GM18505 (cell line): ENCODE data around the gene CABP4.
"Not testable (repeated sequence)": the region's sequence is repeated elsewhere in the genome, so short reads cannot be mapped to it uniquely, and the experiment has no call there.

Source experiments
- ATAC-seq: cut with Tn5 transposase; IDR thresholded peaks from one replicate; pipeline ENCODE4 v1.9.1; 2021; ENCODE audit not compliant: unreplicated experiment
- POLR2A ChIP-seq: IDR thresholded peaks from 4 replicates; pipeline ENCODE4 v1.6.1; 2011; ENCODE audit warnings: borderline replicate concordance; ENCODE audit not compliant: insufficient read depth, insufficient read length; ENCODE audit errors: extremely low read depth

Gene CABP4

GRCh38 chr11:67466367-67466766 is 11.2 kb downstream of the CABP4 start:
- no peak for TF ChIP-seq POLR2A
- no peak for ATAC-seq

DNA sequence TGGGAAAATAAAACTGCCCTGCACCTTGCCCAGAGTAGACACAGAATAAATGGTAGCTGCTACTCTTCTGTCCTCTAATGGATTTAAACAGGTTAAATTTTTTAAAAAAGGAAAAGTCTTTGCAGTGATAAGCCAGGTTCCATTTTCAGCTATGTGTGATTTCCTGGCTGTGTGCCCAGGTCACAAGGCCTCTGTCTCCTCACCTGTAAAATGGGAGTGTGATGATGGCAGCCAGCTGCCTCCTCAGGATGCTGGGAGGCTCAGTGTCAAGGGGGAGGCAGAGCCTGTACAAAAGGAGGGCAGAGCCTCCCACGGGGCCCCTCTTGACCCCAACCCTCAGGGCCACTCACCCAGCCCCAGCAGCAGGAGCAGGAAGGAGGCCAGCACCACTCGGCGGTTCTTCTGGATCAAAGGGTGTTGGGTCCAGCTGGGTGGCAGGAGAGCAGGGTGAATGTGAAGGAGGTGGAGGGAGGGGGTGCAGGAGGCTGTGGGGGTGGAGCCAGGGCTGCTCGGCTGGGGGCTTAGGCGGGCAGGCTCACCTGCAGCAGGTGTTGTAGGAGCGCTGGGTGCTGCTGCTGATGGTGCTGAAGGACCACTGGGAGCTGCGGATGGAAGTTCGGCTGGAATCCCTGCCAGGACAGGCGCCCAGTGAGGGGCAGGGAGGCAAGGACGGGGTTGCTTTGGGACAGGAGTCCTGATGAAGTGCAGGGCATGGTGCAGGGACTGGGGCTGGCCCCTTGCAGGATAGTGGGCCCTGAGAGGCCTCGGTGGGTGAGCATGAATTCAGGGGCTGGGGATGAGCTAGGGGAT is 12.0 kb downstream of the CABP4 start:
- TF ChIP-seq POLR2A: no peak
- ATAC-seq: no peak

GRCh38 chr11:67468056-67468455 is 12.9 kb downstream of the CABP4 start:
- no peak for TF ChIP-seq POLR2A

DNA sequence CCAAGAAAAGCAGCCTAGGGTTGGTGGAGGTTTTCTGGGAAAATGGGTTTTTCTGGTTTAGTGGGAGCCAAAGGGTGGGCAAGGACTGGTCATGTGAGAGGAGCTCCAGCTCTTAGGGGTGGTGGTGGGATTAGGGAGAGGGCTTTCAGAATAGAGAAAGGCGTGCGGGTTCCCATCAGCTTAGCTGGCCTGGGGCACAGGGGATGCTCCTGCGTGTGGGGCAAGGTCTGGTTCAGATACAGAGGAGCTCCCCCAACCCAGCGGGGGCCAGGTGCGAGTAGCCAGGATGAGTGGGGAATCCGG is 13.3 kb downstream of the CABP4 start:
- TF ChIP-seq POLR2A: no peak
- no peak for ATAC-seq

More at GRCh38 chr11:67468056-67468455, 12.9 kb downstream of the CABP4 start:
- no peak for ATAC-seq

DNA sequence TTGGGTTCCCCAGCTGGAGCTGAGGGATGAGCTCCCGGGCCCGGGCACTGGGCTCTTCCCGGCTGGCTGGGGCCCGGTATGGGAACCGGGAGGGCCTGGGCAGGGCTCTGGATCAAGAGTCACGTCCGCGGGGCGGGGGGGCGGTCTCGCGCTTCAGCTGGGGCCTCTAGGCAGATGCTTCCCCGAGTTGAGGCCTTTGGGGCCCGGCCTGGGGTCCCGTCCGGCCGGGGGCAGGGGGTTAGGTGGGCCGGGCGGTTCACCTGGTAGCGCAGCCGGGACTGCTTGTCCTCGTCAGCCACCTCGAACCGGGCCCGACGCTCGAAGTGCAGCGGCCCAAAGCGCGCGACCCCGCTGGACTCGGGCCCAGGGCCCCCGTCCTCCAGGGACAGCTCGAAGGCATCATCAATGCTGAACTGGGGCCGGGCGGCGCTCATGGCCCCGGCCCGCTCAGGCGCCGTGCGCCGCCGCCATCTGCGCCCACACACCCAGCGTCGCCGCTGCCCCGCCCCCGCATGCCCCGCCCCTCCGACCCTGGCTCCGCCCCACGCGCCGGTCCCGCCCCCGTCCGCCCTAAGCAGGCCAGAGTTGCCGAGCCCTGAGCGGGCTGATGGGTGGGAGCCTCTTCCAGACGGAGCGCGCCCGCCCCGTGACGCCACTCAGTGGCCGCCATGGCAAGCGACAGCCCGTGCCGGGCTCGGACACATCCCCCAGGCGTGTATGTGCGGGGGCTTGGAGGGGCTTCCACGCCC is 13.8 kb downstream of the CABP4 start, which contains the start of gene TMEM134:
TSS of gene TMEM134 (minus strand) at position 493 of the 749 bp plus-strand sequence. CDS start at position 434, 59 bp downstream.
- TF ChIP-seq POLR2A: peak; percentile 88
- peak; percentile 54 for ATAC-seq

DNA sequence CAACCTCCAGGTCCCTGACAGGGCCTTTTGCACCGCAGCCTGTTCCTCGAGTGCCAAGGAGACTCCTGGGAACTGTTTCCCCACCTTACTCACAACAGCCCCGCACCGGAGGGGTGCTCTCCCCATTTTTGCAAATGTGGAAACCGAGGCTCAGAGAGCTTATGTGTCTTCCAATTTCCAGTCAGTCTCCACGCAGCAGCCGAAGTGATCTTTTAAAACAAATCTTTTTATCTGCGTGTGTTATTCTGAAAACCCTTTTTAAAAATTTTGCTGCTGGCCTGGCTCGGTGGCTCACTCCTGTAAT is 14.3 kb downstream of the CABP4 start:
- TF ChIP-seq POLR2A: no peak
- ATAC-seq: no peak

GRCh38 chr11:67470337-67471002 is 15.3 kb downstream of the CABP4 start:
- no peak for ATAC-seq
- TF ChIP-seq POLR2A: no peak

- no peak for ATAC-seq
- TF ChIP-seq POLR2A: no peak
Observed at GRCh38 chr11:67472882-67473281, 17.7 kb downstream of the CABP4 start.

- ATAC-seq: not testable (repeated sequence)
Observed at GRCh38 chr11:67476692-67477091, 21.5 kb downstream of the CABP4 start.

DNA sequence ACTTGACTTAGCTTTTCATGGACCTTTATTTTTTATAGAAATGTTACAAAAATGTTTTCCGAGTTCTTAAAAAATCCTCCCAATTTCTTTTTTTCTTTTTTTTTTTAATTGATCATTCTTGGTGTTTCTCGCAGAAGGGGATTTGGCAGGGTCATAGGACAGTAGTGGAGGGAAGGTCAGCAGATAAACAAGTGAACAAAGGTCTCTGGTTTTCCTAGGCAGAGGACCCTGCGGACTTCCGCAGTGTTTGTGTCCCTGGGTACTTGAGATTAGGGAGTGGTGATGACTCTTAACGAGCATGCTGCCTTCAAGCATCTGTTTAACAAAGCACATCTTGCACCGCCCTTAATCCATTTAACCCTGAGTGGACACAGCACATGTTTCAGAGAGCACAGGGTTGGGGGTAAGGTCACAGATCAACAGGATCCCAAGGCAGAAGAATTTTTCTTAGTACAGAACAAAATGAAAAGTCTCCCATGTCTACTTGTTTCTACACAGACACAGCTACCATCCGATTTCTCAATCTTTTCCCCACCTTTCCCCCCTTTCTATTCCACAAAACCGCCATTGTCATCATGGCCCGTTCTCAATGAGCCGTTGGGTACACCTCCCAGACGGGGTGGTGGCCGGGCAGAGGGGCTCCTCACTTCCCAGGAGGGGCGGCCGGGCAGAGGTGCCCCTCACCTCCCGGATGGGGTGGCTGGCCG is 22.3 kb downstream of the CABP4 start:
- not testable (repeated sequence) for ATAC-seq

DNA sequence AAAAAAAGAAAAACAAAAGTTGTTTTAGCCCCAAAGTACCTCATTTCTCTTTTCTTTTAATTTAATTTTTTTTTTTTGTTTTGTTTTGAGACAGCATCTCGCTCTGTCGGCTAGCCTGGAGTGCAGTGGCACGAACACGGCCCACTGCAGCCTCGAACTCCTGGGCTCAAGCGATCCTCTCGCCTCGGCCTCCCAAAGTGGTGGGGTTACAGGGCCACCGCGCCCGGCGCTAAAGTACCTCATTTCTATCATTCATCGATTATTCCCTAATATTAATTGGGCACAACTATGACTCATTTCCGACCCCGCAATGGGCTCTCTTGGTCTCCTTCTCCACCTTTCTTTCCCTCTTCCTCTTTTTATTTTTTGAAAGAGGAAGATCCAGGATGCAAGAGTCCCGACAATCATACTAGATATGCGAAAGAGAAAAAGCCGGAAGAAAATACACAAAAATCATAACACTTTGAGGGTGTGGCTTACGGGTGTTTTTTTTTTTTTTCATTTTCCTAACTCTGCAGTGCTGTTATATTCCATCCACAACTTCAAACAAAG is 27.2 kb downstream of the CABP4 start:
- TF ChIP-seq POLR2A: no peak
- no peak for ATAC-seq

- TF ChIP-seq POLR2A: peak; percentile 74
- peak; percentile 63 for ATAC-seq
Observed at GRCh38 chr11:67482827-67483798, 28.0 kb downstream of the CABP4 start, which contains the start of gene AIP. Gene AIP (plus strand): TSS chr11:67483026. CDS start chr11:67483159, 133 bp downstream.
